ENCODE results near the gene FILIP1L. TPM values are rescaled to one million over a fixed set of nuclear protein-coding genes. Genes with fewer than 3 reads are reported as not detected.

The FILIP1L gene
- polyA plus RNA-seq, 1 donor (not counting 4 experiments of a cell fraction or from before 2014, with no cell fraction given) = 14.7 TPM

- no peaks in the 10 kb centered on the region for H3K27me3 ChIP-seq (ENCODE audit: control insufficient read depth, extremely low read depth, insufficient read depth, low read length)
- H4K20me1 ChIP-seq (ENCODE audit: control insufficient read depth, extremely low read depth, insufficient read depth, low read length) = no peaks in the 10 kb centered on the region
- DNase-seq (ENCODE audit: low read depth, low spot score) (no peak), FAIRE-seq (no peak)
- H3K9me3 ChIP-seq (ENCODE audit: control insufficient read depth, low read depth, low read length) = no peaks in the 10 kb centered on the region
- dilution Hi-C loops (cut with MboI; ENCODE audit: extremely low pct_ligation_motif_present, low sequenced_read_pairs) = no loop called here
- H3K4me3 ChIP-seq (ENCODE audit: control insufficient read depth in 2 of 3, extremely low read depth in 1 of 3, insufficient read depth in 2 of 3, low read depth in 1 of 3, low read length in 3 of 3) = no peak overlapping the region
- no peaks in the 10 kb centered on the region for H3K36me3 ChIP-seq (ENCODE audit: control insufficient read depth in 2 of 2, extremely low read depth in 1 of 2, insufficient read depth in 2 of 2, low read length in 2 of 2)
- no peak overlapping the region for H3K27ac ChIP-seq (ENCODE audit: control insufficient read depth, insufficient read depth, low read length)
- no peaks in the 10 kb centered on the region for H3K4me1 ChIP-seq (ENCODE audit: control insufficient read depth, extremely low read depth, insufficient read depth, low read length)
- H3K9me1 ChIP-seq (ENCODE audit: control insufficient read depth, extremely low read depth, insufficient read depth, low read length) = no peaks in the 10 kb centered on the region
- H3K9ac ChIP-seq (ENCODE audit: control insufficient read depth, extremely low read depth, insufficient read depth, low read length) = no peak overlapping the region
- H2AFZ ChIP-seq (ENCODE audit: control insufficient read depth, low read length) = no peak overlapping the region
- H3K4me2 ChIP-seq (ENCODE audit: control insufficient read depth, extremely low read depth, insufficient read depth, low read depth, low read length) = no peak overlapping the region
- no peaks in the 10 kb centered on the region for H3K79me2 ChIP-seq (ENCODE audit: control insufficient read depth, insufficient read depth, low read length)
- TF ChIP-seq CTCF (optimal IDR thresholded peaks at IDR 0.05 in 1 of 3, IDR thresholded peaks at IDR 0.05 in 1 of 3, conservative IDR thresholded peaks at IDR 0.05 in 1 of 3; ENCODE audit: extremely low read depth in 1 of 3, insufficient read depth in 2 of 3, low read length in 3 of 3) = no peak
- no peak for TF ChIP-seq EZH2 (IDR thresholded peaks at IDR 0.05; ENCODE audit: low read length)
These were observed 129.6 kb downstream of the FILIP1L start for GRCh38 chr3:99984668-99985067.

- H3K36me3 ChIP-seq (ENCODE audit: control insufficient read depth in 2 of 2, extremely low read depth in 1 of 2, insufficient read depth in 2 of 2, low read length in 2 of 2) = no peaks in the 10 kb centered on the region
- no peak overlapping the region for H3K9ac ChIP-seq (ENCODE audit: control insufficient read depth, extremely low read depth, insufficient read depth, low read length)
- no peaks in the 10 kb centered on the region for H3K9me3 ChIP-seq (ENCODE audit: control insufficient read depth, low read depth, low read length)
- FAIRE-seq (no peak), DNase-seq (ENCODE audit: low read depth, low spot score) (no peak)
- TF ChIP-seq EZH2 (IDR thresholded peaks at IDR 0.05; ENCODE audit: low read length) = no peak
- no peak for TF ChIP-seq CTCF (optimal IDR thresholded peaks at IDR 0.05 in 1 of 3, IDR thresholded peaks at IDR 0.05 in 1 of 3, conservative IDR thresholded peaks at IDR 0.05 in 1 of 3; ENCODE audit: extremely low read depth in 1 of 3, insufficient read depth in 2 of 3, low read length in 3 of 3)
- no peaks in the 10 kb centered on the region for H3K9me1 ChIP-seq (ENCODE audit: control insufficient read depth, extremely low read depth, insufficient read depth, low read length)
- H3K27ac ChIP-seq (ENCODE audit: control insufficient read depth, insufficient read depth, low read length) = no peak overlapping the region
- dilution Hi-C loops (cut with MboI; ENCODE audit: extremely low pct_ligation_motif_present, low sequenced_read_pairs) = no loop called here
- no peaks in the 10 kb centered on the region for H3K4me1 ChIP-seq (ENCODE audit: control insufficient read depth, extremely low read depth, insufficient read depth, low read length)
- no peak overlapping the region for H3K4me3 ChIP-seq (ENCODE audit: control insufficient read depth in 2 of 3, extremely low read depth in 1 of 3, insufficient read depth in 2 of 3, low read depth in 1 of 3, low read length in 3 of 3)
- no peak overlapping the region for H2AFZ ChIP-seq (ENCODE audit: control insufficient read depth, low read length)
- no peaks in the 10 kb centered on the region for H3K27me3 ChIP-seq (ENCODE audit: control insufficient read depth, extremely low read depth, insufficient read depth, low read length)
- no peak overlapping the region for H3K4me2 ChIP-seq (ENCODE audit: control insufficient read depth, extremely low read depth, insufficient read depth, low read depth, low read length)
- H4K20me1 ChIP-seq (ENCODE audit: control insufficient read depth, extremely low read depth, insufficient read depth, low read length) = no peaks in the 10 kb centered on the region
- no peaks in the 10 kb centered on the region for H3K79me2 ChIP-seq (ENCODE audit: control insufficient read depth, insufficient read depth, low read length)
These were observed 130.2 kb downstream of the FILIP1L start for GRCh38 chr3:99984139-99984538.

Data from keratinocyte (primary cell).